ENCODE data around the gene SEC14L3. TPM values are rescaled to one million over a fixed set of nuclear protein-coding genes. Genes with fewer than 3 reads are reported as not detected.
A peak's percentile ranks its signal among the peaks of the same experiment; 100 is the strongest.

The SEC14L3 gene
- total and polyA plus RNA-seq, 4 donors = 0.14 TPM; not detected in 3

DNA sequence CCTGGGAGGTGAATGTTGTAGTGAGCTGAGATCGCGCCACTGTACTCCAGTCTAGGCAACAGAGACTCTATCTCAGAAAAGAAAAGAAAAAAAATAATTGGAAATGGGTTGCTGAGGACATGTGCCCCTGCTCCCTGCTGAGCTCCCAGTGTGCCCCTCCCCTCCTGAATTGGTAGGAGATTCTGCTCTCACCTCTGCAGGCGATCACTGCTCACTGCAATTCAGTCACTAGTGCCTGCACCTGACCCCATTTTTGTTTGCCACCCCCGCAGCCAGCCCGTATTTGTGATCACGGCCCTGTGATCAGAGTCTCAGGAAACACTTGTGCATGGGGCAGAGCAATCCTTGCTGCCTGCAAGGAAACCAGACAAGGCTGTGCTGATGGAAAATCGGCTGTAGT, 16.3 kb upstream of the SEC14L3 start:
- H3K36me3 ChIP-seq (ENCODE audit: control insufficient read depth, insufficient read depth, low read length) = no peaks in the 10 kb centered on the region
- H3K27me3 ChIP-seq (ENCODE audit: control insufficient read depth, insufficient read depth, low read length) = no peaks in the 10 kb centered on the region
- 68% methylated on average over 5 of the region's 7 CpGs for WGBS (ENCODE audit: insufficient coverage)
- no peak for DNase-seq (ENCODE audit: low read depth in 4 of 6, low spot score in 6 of 6)
- no peak overlapping the region for H3K4me3 ChIP-seq (ENCODE audit: low read depth, low read length)
- no peaks in the 10 kb centered on the region for H3K9me3 ChIP-seq (ENCODE audit: control insufficient read depth, insufficient read depth, low read length)
- H3K27ac ChIP-seq (ENCODE audit: low read depth, low read length) = no peak overlapping the region
- no peaks in the 10 kb centered on the region for H3K4me1 ChIP-seq (ENCODE audit: control insufficient read depth, insufficient read depth, low read length)

- Histone ChIP-seq H3K27me3 (ENCODE audit: control insufficient read depth, insufficient read depth, low read length) (no peaks in the 10 kb centered on the region), H3K4me3 (ENCODE audit: low read depth, low read length) (no peak overlapping the region), H3K36me3 (ENCODE audit: control insufficient read depth, insufficient read depth, low read length) (no peaks in the 10 kb centered on the region), H3K27ac (ENCODE audit: low read depth, low read length) (no peak overlapping the region), H3K4me1 (ENCODE audit: control insufficient read depth, insufficient read depth, low read length) (no peaks in the 10 kb centered on the region), H3K9me3 (ENCODE audit: control insufficient read depth, insufficient read depth, low read length) (peaks cover 1% of the 10 kb centered on the region)
- 90% methylated on average over 5 of the region's 8 CpGs for WGBS (ENCODE audit: insufficient coverage)
- DNase-seq (ENCODE audit: low read depth in 4 of 6, low spot score in 6 of 6) = peak in 1 of 6 donors; percentile 6
These were observed 14.9 kb upstream of the SEC14L3 start for GRCh38 chr22:30486661-30487115.

GRCh38 chr22:30486118-30486517, 14.3 kb upstream of the SEC14L3 start:
- 93% methylated on average over 3 of the region's 5 CpGs for WGBS (ENCODE audit: insufficient coverage)
- no peak for DNase-seq (ENCODE audit: low read depth in 4 of 6, low spot score in 6 of 6)
- Histone ChIP-seq H3K27me3 (ENCODE audit: control insufficient read depth, insufficient read depth, low read length) (no peaks in the 10 kb centered on the region), H3K27ac (ENCODE audit: low read depth, low read length) (no peak overlapping the region), H3K9me3 (ENCODE audit: control insufficient read depth, insufficient read depth, low read length) (peaks cover 1% of the 10 kb centered on the region), H3K4me1 (ENCODE audit: control insufficient read depth, insufficient read depth, low read length) (no peaks in the 10 kb centered on the region), H3K4me3 (ENCODE audit: low read depth, low read length) (no peak overlapping the region), H3K36me3 (ENCODE audit: control insufficient read depth, insufficient read depth, low read length) (no peaks in the 10 kb centered on the region)

DNA sequence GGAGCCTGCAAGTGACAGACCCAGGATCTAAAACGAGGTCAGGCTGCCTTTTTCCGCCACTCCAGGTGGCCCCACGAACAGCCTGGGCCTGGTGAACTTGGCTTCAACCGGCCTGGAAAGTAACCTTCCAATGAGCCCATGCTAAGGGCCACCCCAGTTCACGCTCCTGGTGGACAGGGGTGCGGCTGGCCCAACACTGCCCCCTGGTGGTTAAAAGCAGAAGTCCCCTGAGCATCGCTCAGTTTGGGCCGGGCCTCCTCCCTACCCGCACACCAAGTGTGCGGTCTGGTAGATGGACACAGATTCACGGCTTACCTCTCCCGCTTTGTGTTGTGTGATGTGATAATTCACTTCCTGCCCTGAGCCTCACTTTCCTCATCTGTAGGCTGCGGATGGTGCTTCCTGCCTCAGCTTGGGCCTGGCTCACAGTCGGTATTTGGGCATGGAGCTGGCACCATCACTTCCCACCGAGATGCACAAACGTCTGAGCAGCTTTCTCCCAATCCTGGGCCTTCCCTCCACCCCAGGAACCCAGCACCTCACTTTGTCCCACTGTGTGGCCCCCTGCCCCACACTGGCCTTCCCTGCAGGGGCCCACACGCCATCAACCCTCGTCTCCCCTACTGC, 13.7 kb upstream of the SEC14L3 start:
- H3K36me3 ChIP-seq (ENCODE audit: control insufficient read depth, insufficient read depth, low read length) = no peaks in the 10 kb centered on the region
- WGBS (ENCODE audit: insufficient coverage) = 33% methylated on average over 14 of the region's 18 CpGs
- peak in 4 of 6 donors; percentile 1 to 43 (median 6) for DNase-seq (ENCODE audit: low read depth in 4 of 6, low spot score in 6 of 6)

DNA sequence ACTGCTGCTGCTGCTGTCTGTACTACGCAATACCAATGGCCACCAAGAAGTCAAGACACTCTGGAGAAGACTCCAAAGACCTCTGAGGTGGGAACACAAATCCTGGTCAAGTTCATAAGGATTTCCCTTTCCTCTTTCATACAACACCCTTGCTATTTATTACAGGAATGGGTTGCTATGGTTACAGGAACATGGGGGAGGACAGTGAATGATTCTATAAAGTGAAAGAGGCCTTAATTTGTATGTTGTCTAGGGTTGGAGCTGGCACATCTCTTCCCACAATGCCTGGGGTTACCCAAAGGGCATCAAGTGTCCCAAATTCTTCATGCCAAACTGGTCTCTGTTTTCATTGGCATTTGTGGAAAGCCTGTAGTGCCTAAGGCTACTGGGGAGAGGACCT, 11.4 kb upstream of the SEC14L3 start:
- peaks cover 1% of the 10 kb centered on the region for H3K9me3 ChIP-seq (ENCODE audit: control insufficient read depth, insufficient read depth, low read length)

More for the DNA sequence above, 13.7 kb upstream of the SEC14L3 start:
- no peak overlapping the region for H3K27ac ChIP-seq (ENCODE audit: low read depth, low read length)
- no peaks in the 10 kb centered on the region for H3K27me3 ChIP-seq (ENCODE audit: control insufficient read depth, insufficient read depth, low read length)
- no peak overlapping the region for H3K4me3 ChIP-seq (ENCODE audit: low read depth, low read length)
- no peaks in the 10 kb centered on the region for H3K4me1 ChIP-seq (ENCODE audit: control insufficient read depth, insufficient read depth, low read length)
- peaks cover 1% of the 10 kb centered on the region for H3K9me3 ChIP-seq (ENCODE audit: control insufficient read depth, insufficient read depth, low read length)

GRCh38 chr22:30481711-30482110, 9.9 kb upstream of the SEC14L3 start:
- DNase-seq (ENCODE audit: low read depth in 4 of 6, low spot score in 6 of 6) = no peak
- H3K4me1 ChIP-seq (ENCODE audit: control insufficient read depth, insufficient read depth, low read length) = no peaks in the 10 kb centered on the region
- no peaks in the 10 kb centered on the region for H3K36me3 ChIP-seq (ENCODE audit: control insufficient read depth, insufficient read depth, low read length)
- H3K4me3 ChIP-seq (ENCODE audit: low read depth, low read length) = no peak overlapping the region
- no peaks in the 10 kb centered on the region for H3K27me3 ChIP-seq (ENCODE audit: control insufficient read depth, insufficient read depth, low read length)
- peaks cover 1% of the 10 kb centered on the region for H3K9me3 ChIP-seq (ENCODE audit: control insufficient read depth, insufficient read depth, low read length)
- no peak overlapping the region for H3K27ac ChIP-seq (ENCODE audit: low read depth, low read length)
- 64% methylated on average over 2 of the region's 5 CpGs for WGBS (ENCODE audit: insufficient coverage)

More for the DNA sequence above, 11.4 kb upstream of the SEC14L3 start:
- no peak overlapping the region for H3K27ac ChIP-seq (ENCODE audit: low read depth, low read length)
- no CpG with 5 or more reads among the region's 1 CpG for WGBS (ENCODE audit: insufficient coverage)
- no peak overlapping the region for H3K4me3 ChIP-seq (ENCODE audit: low read depth, low read length)
- no peaks in the 10 kb centered on the region for H3K4me1 ChIP-seq (ENCODE audit: control insufficient read depth, insufficient read depth, low read length)
- peak in 2 of 6 donors; percentile 7 to 25 for DNase-seq (ENCODE audit: low read depth in 4 of 6, low spot score in 6 of 6)
- no peaks in the 10 kb centered on the region for H3K27me3 ChIP-seq (ENCODE audit: control insufficient read depth, insufficient read depth, low read length)
- no peaks in the 10 kb centered on the region for H3K36me3 ChIP-seq (ENCODE audit: control insufficient read depth, insufficient read depth, low read length)

DNA sequence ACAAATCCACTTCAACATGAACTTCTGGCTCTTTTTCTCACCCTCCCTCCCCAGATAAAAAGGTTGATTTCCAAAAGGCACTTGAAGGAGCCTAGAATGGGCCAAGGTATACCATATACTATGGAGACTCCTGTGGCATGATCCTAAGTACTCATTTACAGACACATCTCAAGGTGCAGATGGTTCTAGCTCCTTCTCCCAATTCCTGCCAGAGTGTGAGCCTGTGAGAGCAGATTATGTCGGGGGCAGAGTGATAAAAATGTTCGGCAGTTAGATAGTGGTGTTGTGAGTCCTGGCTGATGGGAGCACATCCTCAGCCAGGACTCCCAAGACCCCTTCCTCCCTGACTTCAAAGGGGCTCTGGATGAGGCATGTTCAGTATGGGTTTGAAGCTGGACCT, 8.2 kb upstream of the SEC14L3 start:
- WGBS (ENCODE audit: insufficient coverage) = no CpG with 5 or more reads among the region's 2 CpGs

DNA sequence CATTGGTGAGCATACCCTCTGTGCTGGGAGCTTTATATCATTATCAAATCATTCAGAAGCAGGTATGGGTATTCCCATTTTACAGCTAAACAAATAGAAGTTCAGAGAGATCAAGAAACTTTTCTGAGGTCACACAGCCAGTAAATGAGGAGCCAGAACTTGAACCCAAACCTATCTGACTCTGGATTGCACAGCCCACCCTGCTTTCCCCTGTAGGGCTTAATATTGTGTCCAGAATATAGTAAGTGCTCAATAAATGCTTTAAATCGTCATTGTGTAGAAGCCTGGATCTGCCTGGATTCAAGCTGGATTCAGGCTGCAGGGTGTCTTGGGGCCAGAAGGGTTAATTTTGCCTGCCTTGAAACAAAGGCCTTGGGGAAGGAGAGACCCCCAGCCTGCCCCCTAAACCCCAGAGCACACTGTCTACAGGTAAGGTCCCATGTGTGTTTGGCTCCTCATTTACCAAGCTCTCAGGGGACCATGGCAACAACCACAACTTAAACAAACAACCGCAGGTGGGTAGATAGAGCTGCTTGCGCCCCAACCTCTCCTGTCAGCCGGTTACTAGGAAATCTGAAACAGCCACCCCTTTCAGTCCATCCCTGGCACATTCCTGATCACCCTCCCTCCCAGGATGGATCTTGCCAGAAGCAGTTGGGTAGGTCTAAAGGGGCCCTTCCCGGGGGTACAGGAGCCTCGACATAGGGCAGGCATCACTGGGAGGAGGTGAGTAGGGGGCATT, 3.0 kb upstream of the SEC14L3 start:
- Histone ChIP-seq H3K4me1 (ENCODE audit: control insufficient read depth, insufficient read depth, low read length) (no peaks in the 10 kb centered on the region), H3K36me3 (ENCODE audit: control insufficient read depth, insufficient read depth, low read length) (no peaks in the 10 kb centered on the region), H3K4me3 (ENCODE audit: low read depth, low read length) (no peak overlapping the region), H3K27ac (ENCODE audit: low read depth, low read length) (no peak overlapping the region), H3K9me3 (ENCODE audit: control insufficient read depth, insufficient read depth, low read length) (no peaks in the 10 kb centered on the region), H3K27me3 (ENCODE audit: control insufficient read depth, insufficient read depth, low read length) (peaks cover 4% of the 10 kb centered on the region)
- 83% methylated on average over 3 of the region's 6 CpGs for WGBS (ENCODE audit: insufficient coverage)
- no peak for DNase-seq (ENCODE audit: low read depth in 4 of 6, low spot score in 6 of 6)

More for the DNA sequence above, 8.2 kb upstream of the SEC14L3 start:
- H3K27me3 ChIP-seq (ENCODE audit: control insufficient read depth, insufficient read depth, low read length) = no peaks in the 10 kb centered on the region
- no peak overlapping the region for H3K27ac ChIP-seq (ENCODE audit: low read depth, low read length)
- H3K4me1 ChIP-seq (ENCODE audit: control insufficient read depth, insufficient read depth, low read length) = no peaks in the 10 kb centered on the region
- H3K36me3 ChIP-seq (ENCODE audit: control insufficient read depth, insufficient read depth, low read length) = no peaks in the 10 kb centered on the region
- DNase-seq (ENCODE audit: low read depth in 4 of 6, low spot score in 6 of 6) = no peak
- no peak overlapping the region for H3K4me3 ChIP-seq (ENCODE audit: low read depth, low read length)
- peaks cover 1% of the 10 kb centered on the region for H3K9me3 ChIP-seq (ENCODE audit: control insufficient read depth, insufficient read depth, low read length)

- Histone ChIP-seq H3K27ac (ENCODE audit: low read depth, low read length) (no peak overlapping the region), H3K36me3 (ENCODE audit: control insufficient read depth, insufficient read depth, low read length) (no peaks in the 10 kb centered on the region), H3K4me1 (ENCODE audit: control insufficient read depth, insufficient read depth, low read length) (no peaks in the 10 kb centered on the region), H3K27me3 (ENCODE audit: control insufficient read depth, insufficient read depth, low read length) (peaks cover 4% of the 10 kb centered on the region), H3K9me3 (ENCODE audit: control insufficient read depth, insufficient read depth, low read length) (no peaks in the 10 kb centered on the region), H3K4me3 (ENCODE audit: low read depth, low read length) (no peak overlapping the region)
- no CpG with 5 or more reads among the region's 4 CpGs for WGBS (ENCODE audit: insufficient coverage)
- DNase-seq (ENCODE audit: low read depth in 4 of 6, low spot score in 6 of 6) = no peak
These were observed 2.3 kb upstream of the SEC14L3 start for GRCh38 chr22:30474121-30474520.
